T-cell (primary cell): ENCODE results near the gene MELK. TPM values are rescaled to one million over a fixed set of nuclear protein-coding genes. Genes with fewer than 3 reads are reported as not detected.
A peak's percentile ranks its signal among the peaks of the same experiment; 100 is the strongest.

ENCODE experiments used
- ATAC-seq, 4 experiments: fragments of 200-7000 bp in 3 of 4; fragments of 150-1000 bp in 1 of 4; cut with Tn5 transposase; replicated peaks in 1 of 4; 1 replicate in 3 of 4; 2 replicates in 1 of 4; pipeline ENCODE4 v1.10.0; 2021; ENCODE audit warnings: moderate library complexity in 3 of 4, mild to moderate bottlenecking in 2 of 4, moderate number of reproducible peaks in 1 of 4
- CTCF ChIA-PET, 2 donors: fragments of 300-600 bp; sonication (Branson Sonifier 250); formaldehyde crosslinking; loops; one replicate each; lab custom pipeline; 2022; ENCODE audit warnings: antibody characterized with exemption in 2 of 2; lab: Charles Lee
- POLR2A ChIA-PET, 2 donors: fragments of 300-600 bp; sonication (Branson Sonifier 250); formaldehyde crosslinking; loops; one replicate each; lab custom pipeline; 2022; ENCODE audit warnings: antibody characterized with exemption in 2 of 2; lab: Charles Lee
- DNase-seq, 35 experiments: peaks; one replicate each; pipeline versions ENCODE4 v3.0.0 to v3.0.0-alpha.2; 2013 to 2023
- H3K27ac ChIP-seq: one replicate; pipeline ENCODE4 v1.5.1; 2013; ENCODE audit warnings: low read length
- H3K27me3 ChIP-seq, 2 experiments: replicated peaks in 1 of 2; 1 replicate in 1 of 2; 2 replicates in 1 of 2; pipeline versions ENCODE4 v1.6.1 to v1.7.0; 2013; ENCODE audit warnings: low read length in 1 of 2, mixed read lengths in 1 of 2; ENCODE audit not compliant: control insufficient read depth in 2 of 2, insufficient read depth in 2 of 2; ENCODE audit errors: extremely low read depth in 1 of 2
- H3K36me3 ChIP-seq, 2 donors: 1 replicate in 1 of 2; 2 replicates in 1 of 2; pipeline versions ENCODE4 v1.6.1 to v1.7.0; 2013; ENCODE audit warnings: low read length in 1 of 2; ENCODE audit not compliant: control insufficient read depth in 2 of 2, insufficient read depth in 1 of 2; ENCODE audit errors: extremely low read depth in 1 of 2
- H3K4me1 ChIP-seq, 2 experiments: 1 replicate in 1 of 2; 2 replicates in 1 of 2; pipeline versions ENCODE4 v1.6.1 to v1.7.0; 2013; ENCODE audit warnings: low read length in 2 of 2, mixed read lengths in 1 of 2; ENCODE audit not compliant: insufficient read depth in 2 of 2, control insufficient read depth in 1 of 2; ENCODE audit errors: extremely low read depth in 1 of 2
- H3K4me3 ChIP-seq, 2 donors: 1 replicate in 1 of 2; 2 replicates in 1 of 2; pipeline versions ENCODE4 v1.5.1 to v1.7.0; 2013; ENCODE audit warnings: mild to moderate bottlenecking in 2 of 2, low read length in 1 of 2, moderate library complexity in 1 of 2; ENCODE audit not compliant: control insufficient read depth in 1 of 2; ENCODE audit errors: extremely low read depth in 1 of 2
- H3K9me3 ChIP-seq: 2 replicates; pipeline ENCODE4 v1.7.0; 2013
- H3K27ac Mint-ChIP-seq, 2 donors: one replicate each; pipeline ENCODE4 v1.8.0; 2020 to 2021; ENCODE audit warnings: mild to moderate bottlenecking in 2 of 2, mixed read lengths in 2 of 2
- H3K27me3 Mint-ChIP-seq, 2 donors: one replicate each; pipeline ENCODE4 v1.8.0; 2021 to 2022; ENCODE audit warnings: mixed read lengths in 2 of 2
- H3K36me3 Mint-ChIP-seq: one replicate; pipeline ENCODE4 v1.8.0; 2021; ENCODE audit warnings: mixed read lengths
- H3K4me1 Mint-ChIP-seq, 3 donors: one replicate each; pipeline ENCODE4 v1.8.0; 2020 to 2022; ENCODE audit warnings: mixed read lengths in 3 of 3, mild to moderate bottlenecking in 1 of 3
- H3K4me3 Mint-ChIP-seq, 3 donors: one replicate each; pipeline ENCODE4 v1.8.0; 2020 to 2022; ENCODE audit warnings: mild to moderate bottlenecking in 3 of 3, mixed read lengths in 3 of 3, moderate library complexity in 3 of 3
- H3K9me3 Mint-ChIP-seq, 3 donors: one replicate each; pipeline ENCODE4 v1.8.0; 2020 to 2022; ENCODE audit warnings: mixed read lengths in 3 of 3
- WGBS: methylation state at CpG from one replicate; pipeline ENCODE4 v1.1.5; 2013; ENCODE audit warnings: missing lambda C conversion rate; ENCODE audit not compliant: insufficient coverage; 5-methylcytosine and 5-hydroxymethylcytosine counted together
- total RNA-seq, 35 experiments: library from RNA in 6 of 35; stranded (reverse) in 6 of 35; fragments of 120-200 nt in 1 of 35; gene quantifications; one replicate each; pipeline versions ENCODE4 v1.2.1 to v1.2.4 and lab custom pipeline; 2013 to 2026

Gene MELK
- total RNA-seq, 5 donors from 2014 or later (not counting 1 experiment from before 2014, with no cell fraction given) = 0.44 to 1.3 (median 0.69) TPM

DNA sequence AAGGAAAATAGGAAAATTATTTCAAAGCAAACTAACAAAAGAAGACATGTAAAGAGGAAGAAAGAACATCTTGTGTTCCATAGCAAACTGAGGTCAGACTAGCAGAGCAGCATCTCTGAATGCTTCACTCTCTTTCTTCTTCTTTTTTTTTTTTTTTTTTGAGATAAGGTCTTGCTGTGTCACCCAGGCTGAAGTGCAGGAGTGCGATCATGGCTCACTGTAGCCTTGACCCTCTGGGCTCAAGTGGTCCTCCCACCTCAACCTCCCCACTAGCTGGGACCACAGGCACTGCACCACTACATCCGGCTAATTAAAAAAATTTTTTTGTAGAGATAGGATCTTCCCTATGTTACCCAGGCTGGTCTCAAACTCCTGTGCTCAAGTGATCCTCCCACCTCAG lies 36.6 kb downstream of the MELK start:
- Histone ChIP-seq H3K36me3 (no peaks in the 10 kb centered on the region), H3K9me3 (no peaks in the 10 kb centered on the region), H3K27ac (no peak overlapping the region), H3K4me3 (no peak overlapping the region), H3K4me1 (no peaks in the 10 kb centered on the region), H3K27me3 (no peaks in the 10 kb centered on the region)
- H3K4me3 Mint-ChIP-seq = no peak overlapping the region
- DNase-seq (no peak), ATAC-seq (no peak)
- no peaks in the 10 kb centered on the region for H3K9me3 Mint-ChIP-seq
- no peak overlapping the region for H3K27ac Mint-ChIP-seq
- no peaks in the 10 kb centered on the region for H3K4me1 Mint-ChIP-seq
- ChIA-PET CTCF (no interaction called here), POLR2A (no interaction called here)
- no peaks in the 10 kb centered on the region for H3K36me3 Mint-ChIP-seq
- H3K27me3 Mint-ChIP-seq = no peaks in the 10 kb centered on the region
- WGBS = no CpG with 5 or more reads among the region's 2 CpGs

DNA sequence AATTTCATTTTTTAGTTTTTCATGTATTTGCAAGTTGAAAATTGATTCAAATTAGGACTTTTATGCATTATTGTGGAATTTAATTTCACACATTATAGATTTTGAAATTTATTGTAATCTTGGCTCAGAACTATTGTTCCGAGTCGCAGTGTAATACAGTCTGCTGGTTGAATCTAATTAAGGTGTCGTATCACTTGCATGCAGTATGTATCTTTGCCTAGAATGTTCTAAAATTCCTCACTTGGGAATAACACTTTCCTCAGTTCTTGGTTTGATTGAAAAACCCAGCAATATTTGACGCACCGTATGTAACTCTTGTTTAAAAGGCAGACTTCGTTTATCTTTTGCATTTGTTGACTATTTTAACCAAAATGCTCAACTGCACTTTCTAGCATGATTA lies 49.4 kb downstream of the MELK start:
- H3K4me1 Mint-ChIP-seq = no peaks in the 10 kb centered on the region
- no CpG with 5 or more reads among the region's 6 CpGs for WGBS
- no peaks in the 10 kb centered on the region for H3K27me3 Mint-ChIP-seq
- Histone ChIP-seq H3K4me1 (no peaks in the 10 kb centered on the region), H3K27me3 (no peaks in the 10 kb centered on the region), H3K4me3 (no peak overlapping the region), H3K9me3 (no peaks in the 10 kb centered on the region), H3K27ac (no peak overlapping the region), H3K36me3 (no peaks in the 10 kb centered on the region)
- ChIA-PET POLR2A (no interaction called here), CTCF (no interaction called here)
- H3K36me3 Mint-ChIP-seq = no peaks in the 10 kb centered on the region
- no peak overlapping the region for H3K27ac Mint-ChIP-seq
- H3K4me3 Mint-ChIP-seq = no peak overlapping the region
- H3K9me3 Mint-ChIP-seq = no peaks in the 10 kb centered on the region
- ATAC-seq (no peak), DNase-seq (no peak)

DNA sequence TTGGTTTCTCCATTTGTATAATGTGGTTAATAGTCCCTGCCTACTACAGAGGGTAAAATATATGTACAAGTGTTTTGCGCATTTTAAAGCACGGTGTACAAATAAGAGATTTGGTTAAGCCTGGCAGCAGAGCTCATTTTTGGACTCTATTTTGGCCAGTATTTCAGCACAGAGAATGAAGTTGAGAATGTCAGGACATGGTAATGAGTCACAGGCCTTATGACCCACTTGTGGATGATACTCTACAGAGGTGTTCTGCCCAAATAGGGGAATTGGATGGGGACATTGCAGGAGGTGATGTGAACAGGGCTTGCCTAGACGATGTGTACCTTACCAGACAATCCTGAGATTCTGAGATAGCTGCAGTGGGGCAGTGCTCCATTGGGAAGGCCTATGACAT lies 50.6 kb downstream of the MELK start:
- no peak for DNase-seq
- Mint-ChIP-seq H3K4me3 (no peak overlapping the region), H3K27ac (no peak overlapping the region), H3K36me3 (no peaks in the 10 kb centered on the region), H3K27me3 (no peaks in the 10 kb centered on the region), H3K9me3 (no peaks in the 10 kb centered on the region), H3K4me1 (no peaks in the 10 kb centered on the region)
- ChIA-PET POLR2A (no interaction called here), CTCF (no interaction called here)
- no peaks in the 10 kb centered on the region for H3K4me1 ChIP-seq
- H3K27me3 ChIP-seq = no peaks in the 10 kb centered on the region
- no peaks in the 10 kb centered on the region for H3K9me3 ChIP-seq
- no peak for ATAC-seq
- H3K27ac ChIP-seq = no peak overlapping the region
- H3K36me3 ChIP-seq = no peaks in the 10 kb centered on the region
- H3K4me3 ChIP-seq = no peak overlapping the region
- 100% methylated on average over 3 of the region's 3 CpGs for WGBS

DNA sequence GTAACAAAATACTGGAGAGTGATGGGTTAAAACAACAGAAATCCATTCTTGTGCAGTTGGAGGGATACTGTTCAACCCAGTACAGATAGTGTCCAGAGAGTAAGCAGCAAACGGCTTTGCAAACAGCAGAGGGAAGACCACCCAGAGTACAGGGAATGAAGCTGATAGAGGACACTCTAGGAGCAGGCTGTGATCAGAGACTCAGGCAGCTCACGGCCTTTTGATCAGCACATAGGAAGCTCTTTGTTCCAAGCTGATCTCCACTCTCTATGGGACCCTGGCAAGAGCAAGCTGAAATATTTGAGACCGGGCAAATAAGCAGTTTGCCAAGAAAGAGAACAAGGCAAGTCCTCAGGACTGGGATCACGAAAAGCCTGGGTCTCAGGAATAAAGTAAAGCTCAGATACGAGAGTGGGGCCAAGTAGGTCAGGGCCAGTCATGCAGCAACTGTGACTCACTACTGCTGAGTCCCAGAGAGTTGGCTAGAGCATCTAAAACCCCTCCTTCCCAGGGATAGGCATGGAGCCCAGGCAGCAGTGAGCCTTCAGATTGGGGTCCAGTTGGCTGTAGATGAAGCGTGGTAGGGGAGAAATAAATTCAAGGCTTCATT lies 52.4 kb downstream of the MELK start:
- Histone ChIP-seq H3K9me3 (no peaks in the 10 kb centered on the region), H3K4me3 (no peak overlapping the region), H3K27ac (no peak overlapping the region), H3K4me1 (no peaks in the 10 kb centered on the region), H3K27me3 (no peaks in the 10 kb centered on the region), H3K36me3 (no peaks in the 10 kb centered on the region)
- Mint-ChIP-seq H3K4me1 (no peaks in the 10 kb centered on the region), H3K9me3 (no peaks in the 10 kb centered on the region), H3K36me3 (no peaks in the 10 kb centered on the region), H3K27ac (no peak overlapping the region), H3K27me3 (no peaks in the 10 kb centered on the region), H3K4me3 (no peak overlapping the region)
- ChIA-PET POLR2A (no interaction called here), CTCF (no interaction called here)
- no peak for ATAC-seq
- 97% methylated on average over 5 of the region's 6 CpGs for WGBS
- no peak for DNase-seq

DNA sequence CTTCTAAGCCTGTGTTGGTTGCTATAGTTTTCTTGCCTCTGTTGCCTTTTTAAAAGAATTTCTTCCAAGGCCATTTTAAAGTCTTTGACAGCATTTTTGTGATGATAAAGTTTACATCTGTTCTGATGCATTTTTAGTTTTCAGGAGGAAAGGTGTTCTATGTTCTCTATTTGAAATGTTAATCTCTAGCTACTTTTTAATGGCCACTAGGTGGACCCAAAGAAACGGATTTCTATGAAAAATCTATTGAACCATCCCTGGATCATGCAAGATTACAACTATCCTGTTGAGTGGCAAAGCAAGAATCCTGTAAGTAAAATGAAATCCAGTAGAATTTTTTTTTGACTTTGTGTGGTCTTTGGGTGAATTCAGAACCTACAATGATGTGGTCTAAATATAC lies 60.2 kb downstream of the MELK start:
- H3K4me3 ChIP-seq = no peak overlapping the region
- Mint-ChIP-seq H3K4me1 (no peaks in the 10 kb centered on the region), H3K4me3 (no peak overlapping the region), H3K27ac (no peak overlapping the region), H3K27me3 (no peaks in the 10 kb centered on the region), H3K9me3 (no peaks in the 10 kb centered on the region), H3K36me3 (no peaks in the 10 kb centered on the region)
- no peaks in the 10 kb centered on the region for H3K27me3 ChIP-seq
- H3K36me3 ChIP-seq = no peaks in the 10 kb centered on the region
- ChIA-PET CTCF (interaction anchor here in 1 of 2 donors (0.7 to 1.0 kb wide), 2 partner anchors 97 to 226 kb away, joined by 3 to 18 read pairs; no protein-coding TSS in a partner anchor), POLR2A (no interaction called here)
- ATAC-seq = no peak
- no peaks in the 10 kb centered on the region for H3K9me3 ChIP-seq
- H3K4me1 ChIP-seq = no peaks in the 10 kb centered on the region
- DNase-seq = peak in 1 of 35 experiments; percentile 37
- no peak overlapping the region for H3K27ac ChIP-seq
- no CpG with 5 or more reads among the region's 1 CpG for WGBS

DNA sequence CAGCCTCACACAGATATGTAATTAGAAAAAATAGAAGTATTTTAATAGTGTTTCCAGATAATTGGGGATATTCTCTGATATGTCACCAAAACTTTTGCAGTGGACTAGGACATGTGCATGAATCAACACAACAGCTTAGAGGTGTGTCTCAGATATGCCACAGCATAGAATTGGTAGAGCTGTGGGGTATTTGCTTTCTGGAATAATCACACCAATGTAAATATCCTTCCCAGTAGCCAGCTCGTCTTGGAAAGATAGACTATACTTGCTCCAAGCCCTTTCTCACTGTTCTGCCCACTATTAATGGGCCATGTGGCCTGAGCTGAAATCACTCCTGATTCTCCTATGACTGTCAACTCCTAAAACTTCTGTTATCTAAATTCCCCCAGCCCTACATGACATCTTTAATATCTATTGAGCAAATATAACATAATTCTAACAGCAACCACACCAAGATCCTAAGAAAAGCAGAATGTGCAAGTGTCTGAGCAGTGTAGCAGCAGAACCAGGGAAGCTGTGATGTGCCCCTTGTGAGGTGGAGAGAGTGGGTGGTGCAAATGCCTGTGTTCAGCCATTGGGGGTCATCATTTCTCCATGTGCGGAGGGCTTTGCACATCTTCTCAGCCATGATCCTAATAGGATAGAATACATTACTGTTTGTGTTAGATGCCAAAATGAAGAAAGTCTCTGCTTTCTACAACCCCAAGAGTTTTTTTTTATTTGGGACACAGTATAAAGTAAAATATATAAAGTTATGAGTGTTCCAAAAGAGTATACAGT lies 65.0 kb downstream of the MELK start:
- no peak for ATAC-seq
- H3K4me1 Mint-ChIP-seq = peaks cover 0 to 3% (median 0%) of the 10 kb centered on the region in 3 donors

More for the DNA sequence above, 65.0 kb downstream of the MELK start:
- H3K9me3 ChIP-seq = no peaks in the 10 kb centered on the region
- no peaks in the 10 kb centered on the region for H3K9me3 Mint-ChIP-seq
- CTCF ChIA-PET = interaction anchor here in 1 of 2 donors (0.6 kb wide), 1 partner anchor 16 kb away, joined by 5 read pairs; no protein-coding TSS in a partner anchor
- no peak overlapping the region for H3K4me3 ChIP-seq
- 67% methylated on average over 1 of the region's 2 CpGs for WGBS
- no peaks in the 10 kb centered on the region for H3K36me3 ChIP-seq
- no peaks in the 10 kb centered on the region for H3K36me3 Mint-ChIP-seq
- no peak overlapping the region for H3K27ac ChIP-seq
- no peak overlapping the region for H3K27ac Mint-ChIP-seq
- no peaks in the 10 kb centered on the region for H3K4me1 ChIP-seq
- H3K27me3 ChIP-seq = no peaks in the 10 kb centered on the region
- POLR2A ChIA-PET = interaction anchor here in 1 of 2 donors (0.5 kb wide), 1 partner anchor 18 kb away, joined by 3 read pairs; no protein-coding TSS in a partner anchor
- no peak overlapping the region for H3K4me3 Mint-ChIP-seq
- DNase-seq = no peak
- no peaks in the 10 kb centered on the region for H3K27me3 Mint-ChIP-seq
